Ascending aorta (tissue), 2 donors: ENCODE measurements around the gene GATAD2B. TPM values are rescaled to one million over a fixed set of nuclear protein-coding genes. Genes with fewer than 3 reads are reported as not detected.
"Not testable (repeated sequence)": the region's sequence is repeated elsewhere in the genome, so short reads cannot be mapped to it uniquely, and the experiment has no call there.

ENCODE experiments used
- DNase-seq, 2 donors: peaks; one replicate each; pipeline ENCODE4 v3.0.0-alpha.2; 2019; ENCODE audit warnings: low spot score in 2 of 2
- H3K27ac ChIP-seq, 2 donors: fragments of 200-600 bp; sonication (generic); one replicate each; pipeline ENCODE4 v1.5.1; 2016 to 2017; ENCODE audit warnings: mild to moderate bottlenecking in 1 of 2
- H3K27me3 ChIP-seq: fragments of 200-600 bp; sonication (generic); one replicate; pipeline ENCODE4 v1.5.1; 2017
- H3K36me3 ChIP-seq, 2 donors: fragments of 200-600 bp; sonication (generic); one replicate each; pipeline ENCODE4 v1.5.1; 2016
- H3K4me1 ChIP-seq, 2 donors: fragments of 200-600 bp; sonication (generic); one replicate each; pipeline ENCODE4 v1.5.1; 2016 to 2017; ENCODE audit warnings: mild to moderate bottlenecking in 1 of 2
- H3K4me3 ChIP-seq, 2 donors: fragments of 200-600 bp; sonication (generic); one replicate each; pipeline ENCODE4 v1.5.1; 2016 to 2017; ENCODE audit warnings: mild to moderate bottlenecking in 1 of 2
- H3K9me3 ChIP-seq, 2 donors: fragments of 200-600 bp; sonication (generic); one replicate each; pipeline ENCODE4 v1.5.1; 2016
- intact Hi-C: fragments of 100-400 bp; cut with DNase I; formaldehyde crosslinking; loops from one replicate; pipeline ENCODE4 v1.15.1; 2023
- total RNA-seq: library from RNA; depleted of rRNA; stranded (reverse); fragments of >200 nt; gene quantifications from one replicate; pipeline ENCODE4 v1.1.0, GENCODE V29; 2016
- TF ChIP-seq, protein P1 (sequence below), 3 experiments: fragments of 200-600 bp in 2 of 3; fragments of 450-650 bp in 1 of 3; sonication (generic) in 2 of 3; IDR thresholded peaks; one replicate each; pipeline ENCODE4 v1.5.1; 2016 to 2019; ENCODE audit warnings: antibody characterized with exemption in 3 of 3, mild to moderate bottlenecking in 1 of 3, moderate library complexity in 1 of 3

The GATAD2B gene
- total RNA-seq, 1 donor from 2014 or later = 9.5 TPM

DNA sequence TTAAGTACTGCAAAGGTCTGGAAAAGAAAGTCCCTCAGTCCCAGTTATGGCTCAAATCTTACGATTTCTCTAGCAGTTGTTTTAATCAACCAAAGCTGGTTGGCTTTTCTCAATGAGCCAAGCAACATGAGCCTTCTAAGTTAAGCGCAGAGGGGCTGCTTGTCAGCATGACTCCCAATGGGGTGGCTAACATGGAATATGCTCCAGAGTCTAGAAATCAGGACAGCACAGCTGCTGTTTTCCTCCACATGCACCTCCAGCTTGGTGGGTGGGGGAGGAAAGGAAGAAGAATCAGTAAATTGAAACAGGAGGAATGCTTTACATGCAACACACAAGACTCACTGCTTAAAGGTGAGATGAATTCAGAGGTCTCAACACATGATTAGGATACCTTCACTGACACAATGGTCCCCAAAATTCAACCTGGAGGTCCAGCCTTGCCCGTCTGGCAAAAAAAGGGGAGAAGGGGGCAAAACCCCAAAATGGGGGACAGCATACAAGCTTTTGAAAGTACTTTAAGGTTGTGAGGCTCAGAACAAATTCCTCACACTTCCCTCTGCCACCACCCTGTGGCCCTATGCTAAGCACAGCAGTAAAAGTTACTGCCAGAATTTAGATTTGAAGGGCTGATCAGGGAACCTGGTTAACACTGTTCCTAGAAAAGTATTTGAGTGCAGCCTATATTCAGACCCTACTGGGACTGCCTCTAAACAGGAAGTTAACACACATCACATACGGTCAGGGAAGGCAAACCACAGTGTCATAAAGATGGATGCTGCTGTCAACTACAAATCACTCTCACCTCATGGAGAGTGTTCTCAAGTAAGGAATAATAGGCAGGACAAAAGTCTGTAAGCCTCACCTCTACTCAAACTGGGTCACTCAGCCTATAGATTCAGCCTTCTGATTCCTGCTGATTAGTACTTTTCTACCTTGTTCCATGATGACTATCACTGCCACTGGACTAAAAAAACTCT is 2.6 kb downstream of the GATAD2B start:
- no peak for DNase-seq
- H3K9me3 ChIP-seq = no peaks in the 10 kb centered on the region
- TF ChIP-seq, protein P1, sequence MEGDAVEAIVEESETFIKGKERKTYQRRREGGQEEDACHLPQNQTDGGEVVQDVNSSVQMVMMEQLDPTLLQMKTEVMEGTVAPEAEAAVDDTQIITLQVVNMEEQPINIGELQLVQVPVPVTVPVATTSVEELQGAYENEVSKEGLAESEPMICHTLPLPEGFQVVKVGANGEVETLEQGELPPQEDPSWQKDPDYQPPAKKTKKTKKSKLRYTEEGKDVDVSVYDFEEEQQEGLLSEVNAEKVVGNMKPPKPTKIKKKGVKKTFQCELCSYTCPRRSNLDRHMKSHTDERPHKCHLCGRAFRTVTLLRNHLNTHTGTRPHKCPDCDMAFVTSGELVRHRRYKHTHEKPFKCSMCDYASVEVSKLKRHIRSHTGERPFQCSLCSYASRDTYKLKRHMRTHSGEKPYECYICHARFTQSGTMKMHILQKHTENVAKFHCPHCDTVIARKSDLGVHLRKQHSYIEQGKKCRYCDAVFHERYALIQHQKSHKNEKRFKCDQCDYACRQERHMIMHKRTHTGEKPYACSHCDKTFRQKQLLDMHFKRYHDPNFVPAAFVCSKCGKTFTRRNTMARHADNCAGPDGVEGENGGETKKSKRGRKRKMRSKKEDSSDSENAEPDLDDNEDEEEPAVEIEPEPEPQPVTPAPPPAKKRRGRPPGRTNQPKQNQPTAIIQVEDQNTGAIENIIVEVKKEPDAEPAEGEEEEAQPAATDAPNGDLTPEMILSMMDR (IDR thresholded peaks at IDR 0.05) = peak in 2 of 3 experiments; percentile 6 to 38
- peaks cover 0 to 2% of the 10 kb centered on the region in 2 donors for H3K36me3 ChIP-seq
- H3K4me1 ChIP-seq = peaks cover 6 to 28% of the 10 kb centered on the region in 2 donors
- no peaks in the 10 kb centered on the region for H3K27me3 ChIP-seq
- peak overlapping the region in 1 of 2 donors; percentile 36 for H3K27ac ChIP-seq
- intact Hi-C loops = loop anchor here (5.0 kb wide), 2 partner anchors 42 to 98 kb away; partner anchors contain the start of gene SLC39A1
- H3K4me3 ChIP-seq = peak overlapping the region in 1 of 2 donors; percentile 86

GRCh38 chr1:153916297-153916696 is 6.5 kb downstream of the GATAD2B start:
- intact Hi-C loops = no loop called here
- no peaks in the 10 kb centered on the region for H3K27me3 ChIP-seq
- no peak overlapping the region for H3K27ac ChIP-seq
- H3K9me3 ChIP-seq = no peaks in the 10 kb centered on the region
- peaks cover 0 to 3% of the 10 kb centered on the region in 2 donors for H3K36me3 ChIP-seq
- peaks cover 6 to 20% of the 10 kb centered on the region in 2 donors for H3K4me1 ChIP-seq
- no peak overlapping the region for H3K4me3 ChIP-seq
- no peak for DNase-seq
- TF ChIP-seq, protein P1 (IDR thresholded peaks at IDR 0.05) = no peak

DNA sequence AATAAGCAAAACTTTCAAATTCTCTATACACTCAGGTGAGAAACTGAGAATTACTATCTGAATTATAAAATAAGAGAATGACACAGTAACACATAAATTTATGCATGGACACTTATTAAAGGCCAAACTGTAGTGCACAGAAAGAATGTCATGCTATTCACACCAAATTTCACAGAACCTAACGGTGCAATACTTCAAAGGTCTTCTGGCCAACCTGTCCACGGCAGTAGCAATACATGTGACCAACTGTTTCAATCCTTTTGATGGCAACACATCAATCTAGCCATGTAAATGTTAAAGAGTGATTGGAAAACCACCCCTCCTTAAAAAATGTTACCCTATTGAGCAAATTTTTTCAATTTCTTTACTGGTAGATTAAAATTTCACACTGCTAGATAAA is 10.4 kb downstream of the GATAD2B start:
- H3K4me3 ChIP-seq = no peak overlapping the region
- DNase-seq = no peak
- no peaks in the 10 kb centered on the region for H3K9me3 ChIP-seq
- H3K36me3 ChIP-seq = peaks cover 3 to 5% of the 10 kb centered on the region in 2 donors
- no peaks in the 10 kb centered on the region for H3K4me1 ChIP-seq
- intact Hi-C loops = loop anchor here (5.0 kb wide), 1 partner anchor 50 kb away; no protein-coding TSS in a partner anchor
- no peak overlapping the region for H3K27ac ChIP-seq
- H3K27me3 ChIP-seq = no peaks in the 10 kb centered on the region
- TF ChIP-seq, protein P1 (IDR thresholded peaks at IDR 0.05) = no peak

- not testable (repeated sequence) for H3K27me3 ChIP-seq, DNase-seq, H3K9me3 ChIP-seq, H3K4me3 ChIP-seq, H3K36me3 ChIP-seq, H3K4me1 ChIP-seq, H3K27ac ChIP-seq
- intact Hi-C loops = loop anchor here (5.0 kb wide), 1 partner anchor 48 kb away; no protein-coding TSS in a partner anchor
Observed at GRCh38 chr1:153910560-153910959, 12.2 kb downstream of the GATAD2B start.

DNA sequence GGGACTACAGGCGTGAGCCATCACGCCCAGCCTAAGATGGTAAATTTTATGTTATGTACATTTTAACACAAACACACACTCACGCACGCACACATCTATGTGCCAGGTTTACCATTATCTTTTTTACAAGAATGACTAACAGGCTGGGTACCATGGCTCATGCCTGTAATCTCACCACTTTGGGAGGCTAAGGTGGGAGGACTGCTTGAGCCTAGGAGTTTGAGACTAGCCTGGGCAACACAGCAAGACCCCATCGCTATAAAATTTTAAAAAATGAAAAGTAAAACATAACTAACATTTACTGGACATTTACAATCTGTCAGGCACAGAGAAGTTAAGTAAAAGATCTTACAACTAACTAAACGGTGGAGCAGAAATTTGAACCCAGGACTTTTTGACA is 14.7 kb downstream of the GATAD2B start:
- no peak for DNase-seq
- Histone ChIP-seq H3K4me3 (no peak overlapping the region), H3K27me3 (no peaks in the 10 kb centered on the region), H3K36me3 (peaks cover 0 to 8% of the 10 kb centered on the region in 2 donors), H3K27ac (no peak overlapping the region), H3K9me3 (no peaks in the 10 kb centered on the region), H3K4me1 (peaks cover 3 to 19% of the 10 kb centered on the region in 2 donors)
- intact Hi-C loops = no loop called here
- TF ChIP-seq, protein P1 (IDR thresholded peaks at IDR 0.05) = no peak

DNA sequence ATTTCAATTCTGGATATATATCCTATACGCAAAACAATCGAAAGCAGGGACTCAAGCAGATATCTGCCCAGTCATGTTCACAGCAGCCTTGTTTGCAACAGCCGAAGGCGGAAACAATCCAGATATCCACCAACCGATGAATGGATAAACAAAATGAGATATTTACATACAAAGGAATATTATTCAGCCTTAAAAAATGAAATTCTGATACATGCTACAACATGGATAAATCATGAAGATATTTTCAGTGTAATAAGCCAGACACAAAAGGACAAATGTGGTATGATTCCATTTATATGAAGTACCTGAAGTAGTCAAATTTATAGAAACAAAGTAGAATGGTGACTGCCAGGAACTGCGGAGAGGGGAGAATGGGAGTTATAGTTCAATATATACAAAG is 15.6 kb downstream of the GATAD2B start:
- H3K36me3 ChIP-seq = peaks cover 0 to 8% of the 10 kb centered on the region in 2 donors
- DNase-seq = no peak
- peaks cover 3 to 19% of the 10 kb centered on the region in 2 donors for H3K4me1 ChIP-seq
- intact Hi-C loops = no loop called here
- no peak overlapping the region for H3K27ac ChIP-seq
- H3K4me3 ChIP-seq = no peak overlapping the region
- H3K9me3 ChIP-seq = no peaks in the 10 kb centered on the region
- TF ChIP-seq, protein P1 (IDR thresholded peaks at IDR 0.05) = no peak
- no peaks in the 10 kb centered on the region for H3K27me3 ChIP-seq
